Measurements from ENCODE around the gene ZNF354C. TPM values are rescaled to one million over a fixed set of nuclear protein-coding genes. Genes with fewer than 3 reads are reported as not detected.

ZNF354C gene
- total RNA-seq, 2 donors from 2014 or later: 3.6 to 4.1 TPM

DNA sequence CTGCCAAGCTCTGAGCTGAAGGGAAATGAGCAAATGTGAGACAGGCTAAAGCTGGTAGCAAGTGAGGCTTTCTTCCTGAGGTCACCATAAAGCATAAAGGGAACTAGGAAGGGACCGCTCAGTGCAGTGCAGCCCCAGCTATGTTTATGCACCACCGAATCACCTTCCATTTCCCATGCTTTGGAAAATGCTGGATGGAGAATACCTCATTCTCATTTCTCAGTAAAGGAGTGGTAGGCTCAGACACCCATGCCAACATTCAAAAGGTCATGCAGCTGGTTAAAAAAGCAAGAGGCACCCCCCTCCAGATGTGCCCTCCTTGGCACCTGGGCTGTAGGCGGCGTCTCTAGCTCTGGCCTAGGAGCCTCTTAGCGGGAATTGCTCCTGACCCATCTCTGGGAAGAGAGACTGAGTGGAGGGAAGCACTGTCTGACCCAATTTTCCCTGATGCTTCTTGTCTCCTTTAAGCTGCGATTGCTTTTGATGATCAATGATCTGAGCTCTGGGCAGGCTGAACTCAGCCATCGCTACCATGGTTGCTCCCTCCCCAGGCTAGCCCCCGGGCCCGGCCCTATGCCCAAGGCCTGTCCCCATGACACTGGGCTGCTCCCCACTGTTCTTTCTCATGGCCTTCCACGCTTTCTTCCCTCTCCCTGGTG lies 58.7 kb downstream of the ZNF354C start:
- no peak for ATAC-seq

DNA sequence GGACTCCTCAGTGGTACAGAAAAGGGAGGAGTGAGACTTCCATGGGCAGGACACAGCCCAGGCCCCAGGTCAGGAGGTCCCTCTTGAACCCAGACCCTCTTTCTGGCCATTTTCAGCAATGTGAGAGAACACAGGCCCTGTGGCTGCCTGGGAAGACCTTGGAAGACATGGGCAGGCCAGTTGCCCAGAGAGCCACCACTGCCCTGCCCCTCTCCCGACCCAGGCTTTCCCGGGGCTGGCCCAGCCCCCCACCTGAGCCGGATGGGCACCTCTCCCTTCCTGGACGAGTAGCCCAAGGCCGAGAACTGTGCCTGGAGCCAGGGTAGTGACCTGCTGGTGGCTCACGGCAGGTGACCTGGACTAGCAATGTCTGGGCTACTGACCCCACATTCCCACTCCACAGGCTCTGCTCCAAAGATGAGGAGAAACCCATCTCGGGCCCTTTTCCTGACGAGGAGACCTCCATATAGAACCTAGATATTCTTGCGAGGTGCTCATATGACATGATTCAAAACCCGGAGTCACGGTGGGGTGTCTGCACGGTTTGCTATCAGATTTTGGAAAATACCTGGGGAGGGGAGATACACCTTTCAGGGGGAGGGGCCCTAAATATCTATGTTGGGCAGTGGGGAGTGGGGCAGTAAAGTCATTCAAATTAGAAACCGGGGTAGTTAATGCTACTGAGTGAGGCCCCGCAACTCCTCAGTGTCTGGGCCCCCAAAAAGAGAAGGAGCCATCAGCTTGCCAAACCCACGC lies 59.4 kb downstream of the ZNF354C start:
- no peak for DNase-seq
- Mint-ChIP-seq H3K4me1 (no peaks in the 10 kb centered on the region), H3K36me3 (ENCODE audit: low read depth) (no peaks in the 10 kb centered on the region), H3K27ac (no peak overlapping the region), H3K4me3 (no peak overlapping the region), H3K27me3 (no peaks in the 10 kb centered on the region)
- no peak for ATAC-seq
- H3K9me3 ChIP-seq (ENCODE audit: control insufficient read depth, low read length, poor library complexity, severe bottlenecking): no peaks in the 10 kb centered on the region

More for the DNA sequence above, 58.7 kb downstream of the ZNF354C start:
- H3K9me3 ChIP-seq (ENCODE audit: control insufficient read depth, low read length, poor library complexity, severe bottlenecking): no peaks in the 10 kb centered on the region
- Mint-ChIP-seq H3K27ac (no peak overlapping the region), H3K4me1 (no peaks in the 10 kb centered on the region), H3K27me3 (no peaks in the 10 kb centered on the region), H3K36me3 (ENCODE audit: low read depth) (no peaks in the 10 kb centered on the region), H3K4me3 (no peak overlapping the region)
- DNase-seq: no peak

DNA sequence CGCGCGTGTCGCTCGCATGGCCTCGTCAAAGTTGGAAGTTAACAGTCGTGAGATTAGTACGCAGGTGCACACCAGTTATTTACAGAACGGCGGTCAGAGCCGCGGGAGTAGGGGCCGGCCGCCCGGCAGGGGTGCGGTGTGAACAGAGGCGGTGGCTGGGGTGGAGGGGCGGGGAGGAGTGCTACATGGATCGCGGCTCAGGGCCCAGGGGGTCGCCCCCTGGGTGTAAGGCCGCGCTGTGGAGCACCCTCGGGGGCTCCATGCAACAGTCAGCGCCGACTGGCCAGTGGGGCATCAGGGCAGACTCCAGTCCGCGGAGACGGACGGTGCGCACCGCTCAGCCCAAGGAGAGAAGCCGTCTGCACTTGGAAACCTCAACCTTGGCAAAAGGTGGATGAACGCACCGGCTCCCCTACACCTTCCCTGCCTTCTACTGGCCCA lies 60.3 kb downstream of the ZNF354C start:
- ATAC-seq (no peak), DNase-seq (no peak)
- Mint-ChIP-seq H3K4me3 (no peak overlapping the region), H3K27me3 (no peaks in the 10 kb centered on the region), H3K27ac (no peak overlapping the region), H3K36me3 (ENCODE audit: low read depth) (no peaks in the 10 kb centered on the region), H3K4me1 (no peaks in the 10 kb centered on the region)
- no peaks in the 10 kb centered on the region for H3K9me3 ChIP-seq (ENCODE audit: control insufficient read depth, low read length, poor library complexity, severe bottlenecking)

DNA sequence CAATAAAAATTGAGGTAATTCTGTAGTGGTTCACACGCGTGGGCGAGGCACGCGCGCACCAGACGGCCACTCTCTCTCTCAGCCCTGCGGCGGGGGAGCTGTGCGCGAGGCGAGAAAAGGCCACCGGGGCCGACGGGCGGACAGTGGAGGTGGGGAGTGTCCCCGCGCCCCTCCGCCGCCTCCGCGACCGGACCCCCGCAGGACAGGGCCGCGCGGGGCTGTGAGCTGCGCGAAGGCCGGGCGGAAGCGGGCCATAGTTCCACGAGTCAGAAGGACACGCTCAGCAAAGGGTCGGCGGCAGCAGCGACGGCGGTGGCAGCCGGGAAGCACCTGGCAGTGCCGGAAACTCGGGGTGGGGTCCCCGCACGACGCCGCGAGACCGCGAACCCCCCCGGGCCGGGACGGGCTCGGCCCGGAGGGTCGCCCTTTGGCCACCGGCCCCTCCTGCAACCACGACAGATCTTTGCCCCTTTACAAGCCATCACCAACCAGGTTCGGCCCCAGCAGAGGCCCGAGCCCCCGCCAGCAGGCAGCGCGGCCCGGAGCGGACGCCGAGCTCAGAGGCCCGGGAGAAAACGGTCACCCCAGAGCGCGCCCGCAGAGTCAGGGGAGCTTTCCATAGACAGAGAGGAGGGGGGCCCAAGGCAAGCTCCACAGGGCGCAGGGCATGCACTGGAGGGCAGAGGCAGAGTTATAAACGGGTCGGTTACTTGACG lies 60.9 kb downstream of the ZNF354C start:
- no peaks in the 10 kb centered on the region for H3K4me1 Mint-ChIP-seq
- no peak overlapping the region for H3K4me3 Mint-ChIP-seq
- ATAC-seq (no peak), DNase-seq (no peak)
- no peaks in the 10 kb centered on the region for H3K36me3 Mint-ChIP-seq (ENCODE audit: low read depth)
- no peak overlapping the region for H3K27ac Mint-ChIP-seq
- no peaks in the 10 kb centered on the region for H3K27me3 Mint-ChIP-seq
- H3K9me3 ChIP-seq (ENCODE audit: control insufficient read depth, low read length, poor library complexity, severe bottlenecking): no peaks in the 10 kb centered on the region

DNA sequence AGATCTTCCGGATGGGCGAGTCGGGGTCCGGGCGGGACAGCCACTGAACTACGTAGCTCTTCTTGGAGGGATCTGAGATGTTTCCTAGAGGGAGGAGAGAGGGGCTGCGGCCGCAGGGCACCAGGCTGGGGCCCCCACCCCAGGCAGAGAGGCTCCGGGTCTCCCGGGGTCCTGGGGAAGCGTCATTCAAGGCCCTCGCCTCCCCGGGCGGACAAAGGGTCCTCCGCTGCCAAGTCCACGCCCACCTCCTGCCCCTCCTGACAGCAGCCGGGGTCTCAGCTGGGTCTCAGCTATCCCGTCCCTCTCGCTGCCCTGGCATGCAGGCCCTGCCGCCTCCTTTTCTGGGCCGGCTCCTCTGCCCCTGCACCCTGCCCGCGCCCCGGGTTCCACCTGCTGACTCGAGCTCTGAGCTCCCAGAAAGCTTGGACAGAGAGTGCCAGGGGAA lies 61.5 kb downstream of the ZNF354C start:
- Mint-ChIP-seq H3K27me3 (no peaks in the 10 kb centered on the region), H3K27ac (no peak overlapping the region), H3K36me3 (ENCODE audit: low read depth) (no peaks in the 10 kb centered on the region), H3K4me1 (no peaks in the 10 kb centered on the region), H3K4me3 (no peak overlapping the region)
- ATAC-seq (no peak), DNase-seq (no peak)
- no peaks in the 10 kb centered on the region for H3K9me3 ChIP-seq (ENCODE audit: control insufficient read depth, low read length, poor library complexity, severe bottlenecking)

DNA sequence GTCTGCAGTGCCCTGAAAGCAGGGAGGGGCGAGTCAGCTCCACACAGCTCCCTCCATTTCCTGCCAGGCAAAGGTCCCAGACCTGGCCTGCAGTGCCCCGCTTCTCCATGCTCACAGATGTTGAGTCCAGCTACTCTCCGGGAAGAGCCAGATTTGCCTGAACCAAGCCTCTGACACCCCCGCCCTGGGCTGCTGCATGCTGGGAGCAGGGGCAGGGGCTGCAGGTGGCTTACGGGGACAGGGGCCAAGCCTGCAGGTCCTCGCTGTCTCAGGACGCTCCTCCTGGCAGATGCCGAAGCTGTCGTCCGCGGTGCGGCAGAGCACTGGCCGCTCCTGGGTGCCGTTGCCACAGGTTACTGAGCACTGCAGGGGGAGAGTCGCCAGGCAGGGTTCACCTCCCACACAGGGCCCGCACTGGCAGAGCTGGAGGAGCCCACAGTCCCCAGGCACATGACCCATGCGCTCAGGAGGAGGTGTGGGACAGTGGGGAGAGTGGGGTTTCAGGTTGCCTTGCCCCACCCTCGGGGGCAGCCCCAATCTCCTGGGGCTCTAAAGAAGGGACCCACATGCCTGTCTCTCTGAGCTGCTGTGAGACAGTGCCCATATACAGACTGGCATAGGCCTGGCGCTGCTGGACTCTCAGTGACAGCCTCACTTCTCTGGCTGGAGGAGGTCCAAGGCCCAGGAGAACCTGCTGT lies 62.4 kb downstream of the ZNF354C start:
- H3K4me1 Mint-ChIP-seq: no peaks in the 10 kb centered on the region
- ATAC-seq: no peak
- no peak overlapping the region for H3K27ac Mint-ChIP-seq
- no peaks in the 10 kb centered on the region for H3K36me3 Mint-ChIP-seq (ENCODE audit: low read depth)
- H3K9me3 ChIP-seq (ENCODE audit: control insufficient read depth, low read length, poor library complexity, severe bottlenecking): no peaks in the 10 kb centered on the region
- H3K27me3 Mint-ChIP-seq: no peaks in the 10 kb centered on the region
- no peak for DNase-seq
- no peak overlapping the region for H3K4me3 Mint-ChIP-seq

DNA sequence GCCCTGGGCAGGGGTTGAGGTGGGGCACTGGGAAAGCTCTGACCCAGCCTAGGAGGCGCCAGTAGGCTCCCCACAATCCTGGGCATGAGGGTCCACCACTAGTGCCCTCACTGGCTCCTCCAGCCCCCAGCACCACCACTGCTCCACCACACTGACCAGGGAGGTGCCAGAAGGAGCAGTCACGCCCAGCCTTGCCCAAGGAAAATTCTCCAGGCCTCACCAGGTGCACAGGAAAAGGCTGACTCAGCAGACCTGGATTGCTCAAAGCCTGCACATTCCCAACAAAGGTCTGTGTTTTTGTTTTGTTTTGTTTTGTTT lies 62.9 kb downstream of the ZNF354C start:
- Mint-ChIP-seq H3K27ac (no peak overlapping the region), H3K36me3 (ENCODE audit: low read depth) (no peaks in the 10 kb centered on the region), H3K4me3 (no peak overlapping the region), H3K27me3 (peaks cover 3% of the 10 kb centered on the region), H3K4me1 (peaks cover 2% of the 10 kb centered on the region)
- no peak for DNase-seq
- ATAC-seq: no peak
- H3K9me3 ChIP-seq (ENCODE audit: control insufficient read depth, low read length, poor library complexity, severe bottlenecking): no peaks in the 10 kb centered on the region

DNA sequence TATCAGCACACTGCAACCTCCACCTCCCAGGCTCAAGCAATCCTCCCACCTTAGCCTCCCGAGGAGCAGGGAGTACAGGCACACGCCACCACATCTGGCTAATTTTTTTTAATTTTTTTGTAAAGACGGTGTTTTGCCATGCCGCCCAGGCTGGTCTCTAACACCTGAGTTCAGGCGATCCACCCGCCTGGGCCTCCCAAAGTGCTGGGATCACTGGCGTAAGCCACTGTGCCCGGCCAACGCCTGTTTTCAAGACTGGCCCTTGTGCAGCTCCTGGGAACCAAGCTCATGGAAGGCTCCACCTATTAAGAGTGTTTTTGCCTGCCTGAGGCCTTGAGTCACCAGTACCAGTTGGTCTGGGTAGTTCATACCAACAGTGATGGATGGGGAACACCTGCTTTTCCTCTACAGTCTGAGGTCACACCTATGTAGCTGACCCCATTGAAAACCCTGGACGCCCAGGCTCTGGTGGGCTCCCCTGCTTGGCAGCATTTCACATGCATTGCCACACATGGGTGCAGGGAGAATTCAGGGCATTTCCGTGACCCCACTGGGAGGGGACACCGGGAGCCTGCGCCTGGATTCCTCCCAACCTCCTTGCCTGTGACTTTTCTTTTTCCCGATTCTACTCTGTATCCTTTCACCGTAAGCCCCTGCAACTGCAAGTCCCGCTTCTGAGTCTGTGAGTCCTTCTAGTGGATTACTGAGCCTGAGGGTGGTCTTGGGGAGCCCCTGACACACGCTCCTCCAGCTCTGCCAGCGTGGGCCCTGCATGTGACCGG lies 63.5 kb downstream of the ZNF354C start:
- H3K9me3 ChIP-seq (ENCODE audit: control insufficient read depth, low read length, poor library complexity, severe bottlenecking): no peaks in the 10 kb centered on the region
- ATAC-seq (no peak), DNase-seq (no peak)
- Mint-ChIP-seq H3K27me3 (peaks cover 4% of the 10 kb centered on the region), H3K4me1 (peaks cover 2% of the 10 kb centered on the region), H3K27ac (peak overlapping the region; percentile 6), H3K36me3 (ENCODE audit: low read depth) (no peaks in the 10 kb centered on the region), H3K4me3 (no peak overlapping the region)

DNA sequence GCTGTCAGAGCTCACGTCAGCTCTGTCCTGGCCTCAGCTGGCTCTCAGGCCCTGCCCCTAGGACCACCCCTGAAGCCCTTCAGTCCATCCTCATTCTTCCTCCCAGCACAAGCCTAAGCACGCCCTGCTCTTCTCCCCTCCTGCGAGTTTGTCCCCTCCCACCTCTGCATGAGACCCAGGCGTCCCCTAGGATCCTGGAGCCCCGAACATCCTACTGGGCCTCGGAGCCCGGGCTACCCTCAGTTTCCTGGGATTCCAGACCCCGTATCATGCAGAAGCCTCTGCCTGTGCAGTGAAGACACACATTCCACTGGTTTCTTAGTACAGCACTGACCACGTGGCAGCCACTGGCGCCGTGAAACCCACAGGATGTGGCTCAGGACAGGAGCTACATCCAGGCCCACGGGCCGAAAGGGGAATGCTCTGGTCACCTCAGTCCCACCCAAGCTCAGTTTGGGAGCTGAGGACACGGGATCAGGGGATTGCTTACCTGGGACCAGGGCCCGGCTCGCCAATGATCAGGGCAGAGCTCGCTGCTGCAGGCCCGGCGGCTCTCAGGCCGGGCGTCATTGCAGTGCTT lies 64.2 kb downstream of the ZNF354C start:
- H3K27me3 Mint-ChIP-seq: peaks cover 4% of the 10 kb centered on the region
- peaks cover 2% of the 10 kb centered on the region for H3K4me1 Mint-ChIP-seq
- no peaks in the 10 kb centered on the region for H3K9me3 ChIP-seq (ENCODE audit: control insufficient read depth, low read length, poor library complexity, severe bottlenecking)
- no peak overlapping the region for H3K4me3 Mint-ChIP-seq
- H3K27ac Mint-ChIP-seq: peak overlapping the region; percentile 6
- no peak for DNase-seq
- H3K36me3 Mint-ChIP-seq (ENCODE audit: low read depth): no peaks in the 10 kb centered on the region
- no peak for ATAC-seq

DNA sequence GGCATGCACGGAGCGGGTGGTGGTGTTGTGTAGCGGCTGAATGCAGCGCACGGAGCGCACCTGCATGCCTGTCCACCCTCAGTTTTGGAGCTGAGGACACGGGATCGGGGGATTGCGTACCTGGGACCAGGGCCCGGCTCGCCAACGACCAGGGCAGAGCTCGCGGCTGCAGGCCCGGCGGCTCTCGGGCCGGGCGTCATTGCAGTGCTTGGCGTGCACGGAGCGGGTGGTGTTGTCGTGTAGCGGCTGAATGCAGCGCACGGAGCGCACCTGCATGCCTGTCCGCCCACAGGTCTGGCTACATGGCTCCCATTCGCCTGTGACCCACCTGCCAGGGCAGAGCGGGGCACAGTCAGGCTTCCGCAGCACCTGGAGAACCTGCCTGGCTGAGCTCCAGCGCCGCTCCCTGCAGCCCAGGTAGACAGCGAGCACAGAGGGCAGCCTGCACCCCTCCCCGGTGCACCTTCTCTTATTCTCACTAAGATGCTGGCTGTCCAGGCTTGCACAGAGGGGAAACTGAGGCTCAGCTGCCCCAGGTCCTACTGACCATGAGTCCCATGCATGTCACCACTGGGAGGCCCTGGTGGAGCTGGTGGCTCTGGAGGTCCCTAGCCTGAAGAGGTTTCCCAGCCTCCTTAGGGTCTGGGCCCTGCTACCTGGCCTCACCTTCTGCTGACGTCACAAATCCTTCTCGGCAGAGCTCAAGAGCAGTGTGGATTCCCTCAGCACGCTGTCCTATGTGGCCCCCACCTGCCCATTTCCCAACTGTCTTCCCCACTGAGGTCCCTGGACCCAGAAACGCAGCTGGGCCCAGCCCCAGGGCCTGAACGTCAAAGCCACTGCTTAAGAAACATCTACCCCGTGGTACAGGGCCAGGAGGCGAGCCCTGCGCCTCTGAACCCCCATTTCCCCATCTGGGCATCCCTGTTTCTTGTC lies 64.9 kb downstream of the ZNF354C start:
- Mint-ChIP-seq H3K4me3 (no peak overlapping the region), H3K27me3 (peaks cover 4% of the 10 kb centered on the region), H3K36me3 (ENCODE audit: low read depth) (no peaks in the 10 kb centered on the region), H3K4me1 (peaks cover 2% of the 10 kb centered on the region), H3K27ac (no peak overlapping the region)
- DNase-seq: no peak
- H3K9me3 ChIP-seq (ENCODE audit: control insufficient read depth, low read length, poor library complexity, severe bottlenecking): no peaks in the 10 kb centered on the region
- no peak for ATAC-seq

DNA sequence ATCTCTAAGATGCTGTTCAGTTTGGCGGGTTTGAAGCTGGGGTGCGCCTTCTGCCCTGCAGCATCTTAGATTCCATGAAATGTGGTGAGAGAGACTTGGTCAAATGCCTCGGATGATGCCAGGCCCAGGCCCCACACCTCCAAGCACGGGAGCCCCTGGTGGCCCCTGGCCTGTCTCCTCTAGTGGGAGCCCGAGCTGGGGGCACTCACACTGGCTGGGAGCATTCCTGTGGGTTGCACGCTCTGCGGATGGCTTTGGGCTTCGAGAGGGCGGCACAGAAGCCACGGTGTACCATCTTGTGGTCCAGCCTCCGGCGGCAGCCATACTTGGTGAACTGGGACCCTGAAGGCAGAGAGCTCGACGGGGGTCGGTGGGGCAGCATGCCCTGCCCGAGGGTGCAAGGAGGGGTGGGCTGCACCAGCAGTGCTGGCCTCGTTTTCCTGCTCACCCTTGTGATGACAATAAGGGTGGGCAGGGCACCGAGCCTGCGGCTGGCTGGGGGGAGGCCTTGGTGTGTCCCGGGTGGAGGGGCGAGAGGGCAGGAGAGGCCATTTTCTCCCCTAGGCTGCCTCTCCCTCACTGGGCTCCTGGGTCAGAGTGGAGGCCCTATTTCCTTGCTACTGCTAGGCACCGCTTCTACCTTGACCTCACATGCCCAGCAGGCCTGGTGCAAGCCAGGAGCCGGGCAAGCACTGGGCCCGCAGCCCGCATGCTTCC lies 65.8 kb downstream of the ZNF354C start:
- H3K4me3 Mint-ChIP-seq: no peak overlapping the region
- H3K9me3 ChIP-seq (ENCODE audit: control insufficient read depth, low read length, poor library complexity, severe bottlenecking): no peaks in the 10 kb centered on the region
- ATAC-seq (no peak), DNase-seq (no peak)
- peaks cover 4% of the 10 kb centered on the region for H3K27me3 Mint-ChIP-seq
- H3K36me3 Mint-ChIP-seq (ENCODE audit: low read depth): no peaks in the 10 kb centered on the region
- H3K27ac Mint-ChIP-seq: no peak overlapping the region
- peaks cover 2% of the 10 kb centered on the region for H3K4me1 Mint-ChIP-seq
